Measurements from ENCODE around the gene NOTUM. TPM values are rescaled to one million over a fixed set of nuclear protein-coding genes. Genes with fewer than 3 reads are reported as not detected.
A peak's percentile ranks its signal among the peaks of the same experiment; 100 is the strongest.

Gene NOTUM
- total and polyA plus RNA-seq, 9 of the 15 experiments (the other 6 are each of a cell fraction or from before 2014, with no cell fraction given): 0.03 to 14.0 (median 4.1) TPM

DNA sequence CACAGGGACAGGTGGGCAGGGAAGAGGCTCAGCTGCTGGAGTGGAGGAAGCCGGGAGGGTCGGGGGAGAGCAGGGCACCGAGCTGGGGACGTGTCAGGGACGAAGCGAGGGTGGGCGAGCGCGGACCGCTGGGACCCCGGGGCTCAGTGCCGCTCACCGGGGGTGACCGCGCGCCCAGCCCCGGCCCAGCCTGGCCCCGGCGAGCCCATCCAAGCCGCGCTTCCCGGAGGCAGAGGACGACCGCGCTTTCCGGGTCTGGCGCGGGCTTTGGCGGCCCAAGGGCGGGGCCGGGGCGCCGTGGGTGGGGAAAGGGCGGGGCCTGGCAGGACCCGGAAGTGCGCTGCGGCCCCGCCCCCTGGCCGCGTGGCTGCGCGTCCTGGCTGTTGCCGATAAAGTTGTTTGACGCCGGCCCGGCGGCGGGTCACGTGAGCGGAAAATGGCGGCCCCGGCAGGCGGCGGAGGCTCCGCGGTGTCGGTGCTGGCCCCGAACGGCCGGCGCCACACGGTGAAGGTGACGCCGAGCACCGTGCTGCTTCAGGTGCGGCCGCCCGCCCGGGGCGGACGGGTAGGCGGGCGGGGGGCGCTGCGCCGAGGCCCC is 16.3 kb upstream of the NOTUM start, which contains the start of gene ASPSCR1 (continued):
- TF ChIP-seq, protein P1, sequence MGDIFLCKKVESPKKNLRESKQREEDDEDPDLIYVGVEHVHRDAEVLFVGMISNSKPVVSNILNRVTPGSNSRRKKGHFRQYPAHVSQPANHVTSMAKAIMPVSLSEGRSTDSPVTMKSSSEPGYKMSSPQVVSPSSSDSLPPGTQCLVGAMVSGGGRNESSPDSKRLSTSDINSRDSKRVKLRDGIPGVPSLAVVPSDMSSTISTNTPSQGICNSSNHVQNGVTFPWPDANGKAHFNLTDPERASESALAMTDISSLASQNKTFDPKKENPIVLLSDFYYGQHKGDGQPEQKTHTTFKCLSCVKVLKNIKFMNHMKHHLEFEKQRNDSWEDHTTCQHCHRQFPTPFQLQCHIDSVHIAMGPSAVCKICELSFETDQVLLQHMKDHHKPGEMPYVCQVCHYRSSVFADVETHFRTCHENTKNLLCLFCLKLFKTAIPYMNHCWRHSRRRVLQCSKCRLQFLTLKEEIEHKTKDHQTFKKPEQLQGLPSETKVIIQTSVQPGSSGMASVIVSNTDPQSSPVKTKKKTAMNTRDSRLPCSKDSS (IDR thresholded peaks at IDR 0.05; ENCODE audit: low read depth, partially characterized antibody): no peak
- TF ChIP-seq NFATC3 (IDR thresholded peaks at IDR 0.05) (no peak), ZNF324 (CRISPR knock-in tag; IDR thresholded peaks at IDR 0.05) (no peak), NRF1 (conservative IDR thresholded peaks at IDR 0.05 in 1 of 2, IDR thresholded peaks at IDR 0.05 in 1 of 2) (no peak; a peak in 2 of 4 replicates), SPI1 (IDR thresholded peaks at IDR 0.05; ENCODE audit: borderline replicate concordance, low read depth, low read length) (no peak), POLR2G (IDR thresholded peaks at IDR 0.05; ENCODE audit: low read depth, low read length) (peak; percentile 91), RAD21 (CRISPR knock-in tag; conservative IDR thresholded peaks at IDR 0.05 in 1 of 2, IDR thresholded peaks at IDR 0.05 in 1 of 2) (no peak), ADNP (tag; IDR thresholded peaks at IDR 0.05) (no peak), ZNF507 (tag; conservative IDR thresholded peaks at IDR 0.05) (no peak), POLR2B (IDR thresholded peaks at IDR 0.05; ENCODE audit: low read depth, partially characterized antibody) (peak; percentile 51), MXI1 (IDR thresholded peaks at IDR 0.05; ENCODE audit: low read depth, low read length) (peak; percentile 74), XRCC4 (IDR thresholded peaks at IDR 0.05; ENCODE audit: extremely low read depth, insufficient read depth, insufficient read length) (no peak), E2F3 (CRISPR knock-in tag; IDR thresholded peaks at IDR 0.05) (peak; percentile 47; the same call in 1 of the 2 replicates), RBM25 (IDR thresholded peaks at IDR 0.05; ENCODE audit: low read depth, low read length, severe bottlenecking) (peak; percentile 51)
- TF ChIP-seq, protein P2, sequence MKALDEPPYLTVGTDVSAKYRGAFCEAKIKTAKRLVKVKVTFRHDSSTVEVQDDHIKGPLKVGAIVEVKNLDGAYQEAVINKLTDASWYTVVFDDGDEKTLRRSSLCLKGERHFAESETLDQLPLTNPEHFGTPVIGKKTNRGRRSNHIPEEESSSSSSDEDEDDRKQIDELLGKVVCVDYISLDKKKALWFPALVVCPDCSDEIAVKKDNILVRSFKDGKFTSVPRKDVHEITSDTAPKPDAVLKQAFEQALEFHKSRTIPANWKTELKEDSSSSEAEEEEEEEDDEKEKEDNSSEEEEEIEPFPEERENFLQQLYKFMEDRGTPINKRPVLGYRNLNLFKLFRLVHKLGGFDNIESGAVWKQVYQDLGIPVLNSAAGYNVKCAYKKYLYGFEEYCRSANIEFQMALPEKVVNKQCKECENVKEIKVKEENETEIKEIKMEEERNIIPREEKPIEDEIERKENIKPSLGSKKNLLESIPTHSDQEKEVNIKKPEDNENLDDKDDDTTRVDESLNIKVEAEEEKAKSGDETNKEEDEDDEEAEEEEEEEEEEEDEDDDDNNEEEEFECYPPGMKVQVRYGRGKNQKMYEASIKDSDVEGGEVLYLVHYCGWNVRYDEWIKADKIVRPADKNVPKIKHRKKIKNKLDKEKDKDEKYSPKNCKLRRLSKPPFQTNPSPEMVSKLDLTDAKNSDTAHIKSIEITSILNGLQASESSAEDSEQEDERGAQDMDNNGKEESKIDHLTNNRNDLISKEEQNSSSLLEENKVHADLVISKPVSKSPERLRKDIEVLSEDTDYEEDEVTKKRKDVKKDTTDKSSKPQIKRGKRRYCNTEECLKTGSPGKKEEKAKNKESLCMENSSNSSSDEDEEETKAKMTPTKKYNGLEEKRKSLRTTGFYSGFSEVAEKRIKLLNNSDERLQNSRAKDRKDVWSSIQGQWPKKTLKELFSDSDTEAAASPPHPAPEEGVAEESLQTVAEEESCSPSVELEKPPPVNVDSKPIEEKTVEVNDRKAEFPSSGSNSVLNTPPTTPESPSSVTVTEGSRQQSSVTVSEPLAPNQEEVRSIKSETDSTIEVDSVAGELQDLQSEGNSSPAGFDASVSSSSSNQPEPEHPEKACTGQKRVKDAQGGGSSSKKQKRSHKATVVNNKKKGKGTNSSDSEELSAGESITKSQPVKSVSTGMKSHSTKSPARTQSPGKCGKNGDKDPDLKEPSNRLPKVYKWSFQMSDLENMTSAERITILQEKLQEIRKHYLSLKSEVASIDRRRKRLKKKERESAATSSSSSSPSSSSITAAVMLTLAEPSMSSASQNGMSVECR (CRISPR knock-in tag; IDR thresholded peaks at IDR 0.05): peak; percentile 87
- TF ChIP-seq, protein P3, sequence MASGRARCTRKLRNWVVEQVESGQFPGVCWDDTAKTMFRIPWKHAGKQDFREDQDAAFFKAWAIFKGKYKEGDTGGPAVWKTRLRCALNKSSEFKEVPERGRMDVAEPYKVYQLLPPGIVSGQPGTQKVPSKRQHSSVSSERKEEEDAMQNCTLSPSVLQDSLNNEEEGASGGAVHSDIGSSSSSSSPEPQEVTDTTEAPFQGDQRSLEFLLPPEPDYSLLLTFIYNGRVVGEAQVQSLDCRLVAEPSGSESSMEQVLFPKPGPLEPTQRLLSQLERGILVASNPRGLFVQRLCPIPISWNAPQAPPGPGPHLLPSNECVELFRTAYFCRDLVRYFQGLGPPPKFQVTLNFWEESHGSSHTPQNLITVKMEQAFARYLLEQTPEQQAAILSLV (tag; IDR thresholded peaks at IDR 0.05): no peak
- TF ChIP-seq, protein P4, sequence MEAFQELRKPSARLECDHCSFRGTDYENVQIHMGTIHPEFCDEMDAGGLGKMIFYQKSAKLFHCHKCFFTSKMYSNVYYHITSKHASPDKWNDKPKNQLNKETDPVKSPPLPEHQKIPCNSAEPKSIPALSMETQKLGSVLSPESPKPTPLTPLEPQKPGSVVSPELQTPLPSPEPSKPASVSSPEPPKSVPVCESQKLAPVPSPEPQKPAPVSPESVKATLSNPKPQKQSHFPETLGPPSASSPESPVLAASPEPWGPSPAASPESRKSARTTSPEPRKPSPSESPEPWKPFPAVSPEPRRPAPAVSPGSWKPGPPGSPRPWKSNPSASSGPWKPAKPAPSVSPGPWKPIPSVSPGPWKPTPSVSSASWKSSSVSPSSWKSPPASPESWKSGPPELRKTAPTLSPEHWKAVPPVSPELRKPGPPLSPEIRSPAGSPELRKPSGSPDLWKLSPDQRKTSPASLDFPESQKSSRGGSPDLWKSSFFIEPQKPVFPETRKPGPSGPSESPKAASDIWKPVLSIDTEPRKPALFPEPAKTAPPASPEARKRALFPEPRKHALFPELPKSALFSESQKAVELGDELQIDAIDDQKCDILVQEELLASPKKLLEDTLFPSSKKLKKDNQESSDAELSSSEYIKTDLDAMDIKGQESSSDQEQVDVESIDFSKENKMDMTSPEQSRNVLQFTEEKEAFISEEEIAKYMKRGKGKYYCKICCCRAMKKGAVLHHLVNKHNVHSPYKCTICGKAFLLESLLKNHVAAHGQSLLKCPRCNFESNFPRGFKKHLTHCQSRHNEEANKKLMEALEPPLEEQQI (IDR thresholded peaks at IDR 0.05): no peak
- TF ChIP-seq, protein P5, sequence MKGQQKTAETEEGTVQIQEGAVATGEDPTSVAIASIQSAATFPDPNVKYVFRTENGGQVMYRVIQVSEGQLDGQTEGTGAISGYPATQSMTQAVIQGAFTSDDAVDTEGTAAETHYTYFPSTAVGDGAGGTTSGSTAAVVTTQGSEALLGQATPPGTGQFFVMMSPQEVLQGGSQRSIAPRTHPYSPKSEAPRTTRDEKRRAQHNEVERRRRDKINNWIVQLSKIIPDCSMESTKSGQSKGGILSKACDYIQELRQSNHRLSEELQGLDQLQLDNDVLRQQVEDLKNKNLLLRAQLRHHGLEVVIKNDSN (CRISPR knock-in tag; IDR thresholded peaks at IDR 0.05): peak; percentile 95
